HG02623 (cell line): Measurements from ENCODE around the gene PAPSS2.
"Not testable (repeated sequence)": the region's sequence is repeated elsewhere in the genome, so short reads cannot be mapped to it uniquely, and the experiment has no call there.

ENCODE experiments used
- ATAC-seq: cut with Tn5 transposase; IDR thresholded peaks from one replicate; pipeline ENCODE4 v1.9.1; 2021; ENCODE audit warnings: moderate library complexity; ENCODE audit not compliant: unreplicated experiment

Gene PAPSS2

GRCh38 chr10:87702260-87702972, 42.7 kb downstream of the PAPSS2 start:
- ATAC-seq: no peak

DNA sequence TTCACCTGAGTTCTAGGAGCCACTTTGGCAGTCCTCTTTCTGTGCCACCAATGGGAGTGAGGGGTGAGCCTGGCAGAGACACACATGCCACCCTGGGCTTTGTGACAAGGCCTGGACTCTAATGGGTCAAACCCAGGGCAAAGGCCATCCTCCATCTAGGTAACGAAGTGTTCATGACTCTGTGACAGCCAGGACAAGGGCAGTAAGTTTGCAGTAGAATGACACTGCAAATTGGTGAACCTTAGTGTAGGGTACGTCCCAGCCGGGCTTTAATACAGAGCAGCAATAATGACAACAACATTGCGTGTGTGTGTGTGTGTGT, 43.3 kb downstream of the PAPSS2 start:
- ATAC-seq: no peak

DNA sequence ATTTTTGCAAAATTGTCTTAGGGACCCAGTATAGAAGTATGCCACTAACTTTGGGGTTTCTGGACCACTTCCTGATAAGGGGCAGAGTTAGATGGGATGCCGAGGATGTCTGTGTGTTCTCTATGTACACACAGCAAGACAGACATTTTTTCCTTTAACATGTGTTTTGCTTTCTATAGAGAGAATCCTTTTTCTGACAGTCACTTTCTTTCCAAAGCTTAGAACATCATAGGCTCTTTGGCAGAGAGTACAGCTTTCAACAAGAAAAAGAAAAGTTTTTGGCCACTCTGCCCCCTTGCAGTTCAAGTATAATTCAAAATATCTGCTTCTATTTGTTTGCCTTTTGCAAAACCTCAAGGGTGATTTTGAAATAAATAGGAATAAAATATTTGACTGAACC, 44.1 kb downstream of the PAPSS2 start:
- ATAC-seq: no peak

DNA sequence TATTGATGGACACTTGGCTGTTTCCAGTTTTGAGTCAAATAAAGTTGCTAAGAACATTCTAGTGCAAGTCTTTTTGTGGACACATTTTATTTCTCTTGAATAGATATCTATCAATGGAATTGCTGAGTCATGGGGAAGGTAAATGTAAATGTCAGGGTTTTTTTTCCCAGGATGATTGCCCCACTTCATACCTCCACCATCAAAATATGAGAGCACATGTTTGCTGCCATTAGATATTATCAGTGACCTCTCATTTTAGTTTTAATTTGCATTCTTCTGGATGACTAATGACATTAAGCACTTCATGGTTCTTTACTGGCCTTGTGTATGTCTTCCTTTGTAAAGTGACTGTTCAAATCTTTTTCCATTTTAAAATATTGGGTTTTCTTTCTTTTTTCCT, 45.7 kb downstream of the PAPSS2 start:
- ATAC-seq: no peak

- ATAC-seq: no peak
These were observed 47.1 kb downstream of the PAPSS2 start for GRCh38 chr10:87706731-87707130.

GRCh38 chr10:87707254-87707653, 47.6 kb downstream of the PAPSS2 start:
- ATAC-seq: no peak

DNA sequence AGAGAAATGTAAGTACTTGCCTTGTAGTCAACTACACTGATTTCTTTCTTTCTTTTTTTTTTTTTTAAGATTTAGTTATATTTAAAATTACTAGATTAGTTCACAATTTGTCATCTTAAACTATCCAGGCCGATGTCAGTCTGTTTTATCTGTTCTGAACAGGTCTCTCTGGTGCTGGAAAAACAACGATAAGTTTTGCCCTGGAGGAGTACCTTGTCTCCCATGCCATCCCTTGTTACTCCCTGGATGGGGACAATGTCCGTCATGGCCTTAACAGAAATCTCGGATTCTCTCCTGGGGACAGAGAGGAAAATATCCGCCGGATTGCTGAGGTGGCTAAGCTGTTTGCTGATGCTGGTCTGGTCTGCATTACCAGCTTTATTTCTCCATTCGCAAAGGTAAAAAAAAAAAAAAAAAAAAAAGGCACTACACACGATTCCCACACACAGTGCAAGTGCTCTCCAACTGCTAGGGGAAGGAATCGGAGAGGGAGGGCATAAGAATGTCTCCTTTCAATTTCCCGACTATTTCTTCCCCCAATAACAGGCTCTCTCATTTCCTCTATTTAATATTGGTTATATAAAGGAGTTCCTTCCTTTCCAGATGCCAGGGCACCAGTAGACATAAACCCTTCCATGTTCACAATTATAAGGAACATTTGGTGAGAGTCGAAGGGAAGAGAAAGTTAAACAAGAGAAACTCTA, 53.4 kb downstream of the PAPSS2 start:
- ATAC-seq: no peak

DNA sequence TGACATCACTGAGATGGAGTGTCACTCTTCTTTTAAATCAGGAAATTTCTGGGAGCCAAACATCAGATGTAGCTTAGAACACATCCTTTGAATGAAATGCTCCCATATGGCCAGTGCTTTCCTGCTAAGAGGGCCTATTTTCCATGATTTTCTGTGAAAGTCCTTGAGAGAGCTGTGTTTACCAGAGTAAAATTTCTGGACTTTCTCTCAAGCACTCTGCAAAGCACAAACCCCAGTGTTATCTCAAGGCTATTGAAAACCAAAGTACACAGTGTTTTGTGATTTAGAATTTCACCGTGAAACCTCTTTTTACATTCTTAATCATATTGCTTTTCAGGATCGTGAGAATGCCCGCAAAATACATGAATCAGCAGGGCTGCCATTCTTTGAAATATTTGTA, 54.0 kb downstream of the PAPSS2 start:
- no peak for ATAC-seq

- ATAC-seq: no peak
These were observed 56.1 kb downstream of the PAPSS2 start for GRCh38 chr10:87715552-87716347.

DNA sequence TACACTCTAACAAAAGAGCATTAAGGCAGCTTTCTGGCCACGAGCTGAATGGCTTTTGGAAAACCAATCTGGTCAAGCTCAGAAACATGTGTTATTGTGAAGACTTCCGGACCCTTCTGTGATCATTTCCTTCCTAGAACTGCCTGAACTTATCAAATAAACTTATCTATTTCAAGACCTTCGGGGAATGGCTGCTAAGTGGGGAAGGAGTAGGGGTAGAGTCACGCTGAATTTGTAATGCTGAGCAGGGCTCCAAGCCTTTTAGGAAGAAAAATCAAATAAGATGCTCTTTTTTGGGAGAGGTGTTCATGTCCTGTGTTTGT, 56.6 kb downstream of the PAPSS2 start:
- no peak for ATAC-seq

DNA sequence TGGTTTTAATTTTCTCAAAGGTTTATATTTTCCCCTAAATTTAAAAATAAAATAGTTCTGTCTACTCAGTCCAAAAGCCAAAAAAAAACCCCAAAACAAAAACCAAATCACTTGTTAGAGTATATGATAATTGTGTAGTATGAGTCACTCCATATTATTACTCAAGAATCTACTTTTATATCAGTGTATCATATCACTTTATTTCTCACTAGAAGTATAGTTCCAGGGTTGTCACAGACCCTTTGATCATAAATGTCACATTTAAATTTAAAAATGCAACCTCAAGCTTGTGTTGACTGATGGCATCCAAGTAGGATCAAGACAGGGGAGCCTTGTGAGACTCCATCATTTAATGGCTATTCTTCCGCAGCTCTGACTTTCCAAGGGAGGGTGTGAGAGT, 61.0 kb downstream of the PAPSS2 start:
- ATAC-seq: no peak

GRCh38 chr10:87721781-87722180, 62.1 kb downstream of the PAPSS2 start:
- no peak for ATAC-seq

DNA sequence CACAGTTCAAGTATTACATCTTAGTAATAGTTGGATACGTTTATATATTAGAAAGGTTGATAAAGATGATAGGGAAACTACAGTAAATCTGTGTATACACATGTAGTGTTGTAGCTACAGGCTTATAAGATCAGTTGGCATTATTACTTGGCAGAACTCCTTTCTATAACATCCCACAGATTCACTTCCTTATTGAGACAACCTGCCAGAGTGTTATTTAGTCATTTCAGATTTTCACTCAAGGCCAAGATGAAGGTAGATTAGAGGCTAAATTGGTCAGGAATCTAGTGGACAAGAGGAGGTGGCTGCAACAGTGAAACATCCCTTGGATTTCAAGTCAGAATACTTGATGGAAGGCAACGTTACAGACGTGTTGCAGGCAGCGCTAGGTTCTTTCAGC, 63.0 kb downstream of the PAPSS2 start:
- no peak for ATAC-seq

GRCh38 chr10:87723500-87723899, 63.8 kb downstream of the PAPSS2 start:
- ATAC-seq: no peak

DNA sequence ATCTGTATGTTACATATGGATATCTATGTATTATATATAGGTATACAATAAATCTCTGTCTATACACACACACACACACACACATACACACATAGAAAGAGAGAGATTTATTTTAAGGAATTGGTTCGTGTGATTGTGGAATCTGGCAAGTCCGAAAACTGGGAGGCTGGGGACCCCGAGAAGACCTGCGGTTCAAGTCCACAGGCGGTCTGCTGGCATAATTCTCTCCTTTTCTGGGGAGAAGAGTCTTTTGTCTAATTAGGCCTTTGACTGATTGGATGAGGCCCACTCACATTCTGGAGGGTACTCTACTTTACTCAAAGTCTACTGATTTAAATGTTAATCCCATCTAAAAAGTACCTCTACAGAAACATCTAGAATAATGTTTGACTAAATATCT, 65.1 kb downstream of the PAPSS2 start:
- no peak for ATAC-seq

GRCh38 chr10:87729940-87730339, 70.3 kb downstream of the PAPSS2 start:
- ATAC-seq: no peak

DNA sequence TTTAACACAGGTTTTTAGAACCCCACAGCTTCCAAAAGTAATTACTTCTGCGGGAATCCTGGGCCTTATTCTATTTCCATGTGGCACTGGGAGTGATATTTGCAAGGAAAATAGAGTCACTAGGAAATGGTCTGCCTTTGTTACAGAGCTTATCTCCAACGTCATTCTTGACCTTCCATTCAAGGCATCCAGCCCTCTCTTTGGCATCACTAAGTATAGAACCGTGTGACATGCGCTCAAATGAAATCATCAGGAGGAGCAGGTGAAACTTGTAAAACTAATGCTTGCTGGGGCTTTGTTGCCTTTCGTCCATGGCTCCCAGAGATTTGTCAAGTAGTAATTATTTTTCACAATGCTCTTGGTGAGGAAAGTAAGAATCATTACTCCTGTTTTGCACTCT, 73.4 kb downstream of the PAPSS2 start:
- ATAC-seq: no peak

DNA sequence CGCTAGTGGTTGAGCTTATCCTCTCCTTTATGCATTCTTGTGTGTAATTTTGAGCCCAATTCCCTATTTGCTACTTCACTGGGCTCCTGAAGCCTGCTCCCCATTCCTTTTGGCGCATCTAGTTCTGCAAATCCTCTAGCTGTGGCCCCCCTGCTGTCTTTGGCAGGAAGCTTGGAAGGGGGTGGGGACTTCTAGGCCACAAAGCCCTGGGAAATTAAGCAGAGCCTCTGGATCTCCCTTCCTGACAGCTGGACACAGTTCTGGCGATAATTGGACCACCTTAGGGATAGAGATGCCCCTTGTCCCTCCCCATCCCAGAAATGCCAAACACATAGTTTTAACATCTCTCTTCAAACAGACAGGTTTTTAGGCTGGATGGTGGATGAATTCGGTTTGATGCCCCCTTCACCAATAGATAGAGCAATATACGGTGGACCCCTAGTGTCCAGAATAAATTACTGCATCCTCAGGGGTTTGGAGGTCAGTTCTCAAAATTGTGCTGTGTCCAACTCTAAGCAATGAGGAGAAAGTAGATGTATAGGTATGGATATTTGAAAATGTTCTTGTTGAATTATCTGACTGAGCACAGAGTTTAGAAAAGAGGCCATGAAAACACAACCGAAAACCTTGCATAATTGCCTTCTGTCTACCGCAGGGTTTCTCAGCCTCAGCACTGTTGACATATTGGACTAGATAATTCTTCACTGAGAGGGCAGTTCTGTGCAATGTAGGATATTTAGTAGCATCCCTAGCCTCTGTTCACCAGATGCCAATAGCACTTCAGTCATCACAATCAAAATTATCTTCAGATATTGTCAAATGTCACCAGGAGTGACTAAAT, 75.5 kb downstream of the PAPSS2 start:
- no peak for ATAC-seq

DNA sequence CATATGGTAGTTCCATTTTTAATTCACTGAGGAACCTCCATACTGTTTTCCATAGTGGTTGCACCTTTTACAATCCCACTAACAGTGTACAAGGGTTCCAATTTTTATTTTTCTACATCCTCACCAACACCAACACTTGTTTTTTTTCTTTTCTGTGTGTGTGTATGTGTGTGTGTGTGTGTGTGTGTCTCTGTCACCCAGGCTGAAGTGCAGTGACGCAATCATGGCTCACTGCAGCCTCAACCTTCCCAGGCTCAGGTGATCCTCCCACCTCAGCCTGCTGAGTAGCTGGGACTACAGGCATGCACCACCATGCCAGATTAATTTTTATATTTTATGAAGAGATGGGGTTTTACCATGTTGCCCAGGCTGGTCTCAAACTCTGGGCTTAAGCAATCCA, 78.6 kb downstream of the PAPSS2 start:
- ATAC-seq: not testable (repeated sequence)

- ATAC-seq: no peak
These were observed 80.0 kb downstream of the PAPSS2 start for GRCh38 chr10:87739703-87740102.

GRCh38 chr10:87740254-87740655, 80.6 kb downstream of the PAPSS2 start:
- no peak for ATAC-seq
